Liver (tissue), 3 donors: ENCODE data around the gene CDH19.

ENCODE experiments used
- ATF3 ChIP-seq: IDR thresholded peaks from 2 replicates; pipeline ENCODE4 v1.6.1; 2016; ENCODE audit warnings: antibody characterized with exemption
- GABPA ChIP-seq, 2 donors: IDR thresholded peaks in 1 of 2; conservative IDR thresholded peaks in 1 of 2; 2 replicates each; pipeline ENCODE4 v1.6.1; 2016; ENCODE audit warnings: antibody characterized with exemption in 2 of 2, mild to moderate bottlenecking in 1 of 2, moderate library complexity in 1 of 2
- HNF4G ChIP-seq: IDR thresholded peaks from 2 replicates; pipeline ENCODE4 v1.6.1; 2016; ENCODE audit warnings: antibody characterized with exemption
- MAX ChIP-seq: IDR thresholded peaks from 2 replicates; pipeline ENCODE4 v1.6.1; 2016; ENCODE audit warnings: antibody characterized with exemption
- RAD21 ChIP-seq, 2 donors: IDR thresholded peaks; 2 replicates each; pipeline ENCODE4 v1.6.1; 2016; ENCODE audit warnings: antibody characterized with exemption in 2 of 2, mild to moderate bottlenecking in 2 of 2
- RXRA ChIP-seq, 2 donors: IDR thresholded peaks; 2 replicates each; pipeline ENCODE4 v1.6.1; 2017 to 2018; ENCODE audit warnings: antibody characterized with exemption in 2 of 2, mild to moderate bottlenecking in 1 of 2
- SP1 ChIP-seq: IDR thresholded peaks from 2 replicates; pipeline ENCODE4 v1.6.1; 2018; ENCODE audit warnings: antibody characterized with exemption, mild to moderate bottlenecking
- YY1 ChIP-seq: IDR thresholded peaks from 2 replicates; pipeline ENCODE4 v1.6.1; 2016; ENCODE audit warnings: antibody characterized with exemption, mild to moderate bottlenecking
- TF ChIP-seq, protein P1 (sequence below): IDR thresholded peaks from 2 replicates; pipeline ENCODE4 v1.6.1; 2016; ENCODE audit warnings: antibody characterized with exemption, mild to moderate bottlenecking
- TF ChIP-seq, protein P2 (sequence below): fragments of 150-350 bp; IDR thresholded peaks from 2 replicates; pipeline ENCODE4 v1.5.1; 2017; ENCODE audit warnings: improper control_type of control experiment, low read depth, low read length; ENCODE audit not compliant: missing input control
- TF ChIP-seq, protein P3 (sequence below): IDR thresholded peaks from 2 replicates; pipeline ENCODE4 v1.6.1; 2016; ENCODE audit warnings: antibody characterized with exemption
- donor health status: healthy.
- donor health status: healthy.

DNA sequence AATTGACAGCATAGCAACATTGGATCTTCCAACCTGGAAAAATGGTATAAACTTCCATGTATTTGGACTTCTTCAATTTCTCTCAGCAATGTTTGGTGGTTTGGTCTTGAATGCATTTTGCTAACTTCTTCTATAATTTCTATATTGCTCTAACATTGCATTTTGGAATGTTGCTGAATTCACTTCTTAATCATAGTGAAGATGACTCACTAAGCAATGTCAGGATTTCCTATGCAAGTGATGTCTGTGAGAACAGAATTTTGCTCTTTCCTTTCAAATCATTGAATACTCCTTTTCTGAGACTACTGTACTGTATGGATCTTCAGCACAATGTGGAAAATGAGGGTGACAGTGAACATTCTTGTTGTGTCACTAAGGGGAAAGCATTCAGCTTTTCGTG lies 28.9 kb upstream of the CDH19 start:
- no peak for TF ChIP-seq GABPA (IDR thresholded peaks at IDR 0.05 in 1 of 2, conservative IDR thresholded peaks at IDR 0.05 in 1 of 2)
- TF ChIP-seq, protein P1, sequence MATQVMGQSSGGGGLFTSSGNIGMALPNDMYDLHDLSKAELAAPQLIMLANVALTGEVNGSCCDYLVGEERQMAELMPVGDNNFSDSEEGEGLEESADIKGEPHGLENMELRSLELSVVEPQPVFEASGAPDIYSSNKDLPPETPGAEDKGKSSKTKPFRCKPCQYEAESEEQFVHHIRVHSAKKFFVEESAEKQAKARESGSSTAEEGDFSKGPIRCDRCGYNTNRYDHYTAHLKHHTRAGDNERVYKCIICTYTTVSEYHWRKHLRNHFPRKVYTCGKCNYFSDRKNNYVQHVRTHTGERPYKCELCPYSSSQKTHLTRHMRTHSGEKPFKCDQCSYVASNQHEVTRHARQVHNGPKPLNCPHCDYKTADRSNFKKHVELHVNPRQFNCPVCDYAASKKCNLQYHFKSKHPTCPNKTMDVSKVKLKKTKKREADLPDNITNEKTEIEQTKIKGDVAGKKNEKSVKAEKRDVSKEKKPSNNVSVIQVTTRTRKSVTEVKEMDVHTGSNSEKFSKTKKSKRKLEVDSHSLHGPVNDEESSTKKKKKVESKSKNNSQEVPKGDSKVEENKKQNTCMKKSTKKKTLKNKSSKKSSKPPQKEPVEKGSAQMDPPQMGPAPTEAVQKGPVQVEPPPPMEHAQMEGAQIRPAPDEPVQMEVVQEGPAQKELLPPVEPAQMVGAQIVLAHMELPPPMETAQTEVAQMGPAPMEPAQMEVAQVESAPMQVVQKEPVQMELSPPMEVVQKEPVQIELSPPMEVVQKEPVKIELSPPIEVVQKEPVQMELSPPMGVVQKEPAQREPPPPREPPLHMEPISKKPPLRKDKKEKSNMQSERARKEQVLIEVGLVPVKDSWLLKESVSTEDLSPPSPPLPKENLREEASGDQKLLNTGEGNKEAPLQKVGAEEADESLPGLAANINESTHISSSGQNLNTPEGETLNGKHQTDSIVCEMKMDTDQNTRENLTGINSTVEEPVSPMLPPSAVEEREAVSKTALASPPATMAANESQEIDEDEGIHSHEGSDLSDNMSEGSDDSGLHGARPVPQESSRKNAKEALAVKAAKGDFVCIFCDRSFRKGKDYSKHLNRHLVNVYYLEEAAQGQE, result no peak
- TF ChIP-seq, protein P2, sequence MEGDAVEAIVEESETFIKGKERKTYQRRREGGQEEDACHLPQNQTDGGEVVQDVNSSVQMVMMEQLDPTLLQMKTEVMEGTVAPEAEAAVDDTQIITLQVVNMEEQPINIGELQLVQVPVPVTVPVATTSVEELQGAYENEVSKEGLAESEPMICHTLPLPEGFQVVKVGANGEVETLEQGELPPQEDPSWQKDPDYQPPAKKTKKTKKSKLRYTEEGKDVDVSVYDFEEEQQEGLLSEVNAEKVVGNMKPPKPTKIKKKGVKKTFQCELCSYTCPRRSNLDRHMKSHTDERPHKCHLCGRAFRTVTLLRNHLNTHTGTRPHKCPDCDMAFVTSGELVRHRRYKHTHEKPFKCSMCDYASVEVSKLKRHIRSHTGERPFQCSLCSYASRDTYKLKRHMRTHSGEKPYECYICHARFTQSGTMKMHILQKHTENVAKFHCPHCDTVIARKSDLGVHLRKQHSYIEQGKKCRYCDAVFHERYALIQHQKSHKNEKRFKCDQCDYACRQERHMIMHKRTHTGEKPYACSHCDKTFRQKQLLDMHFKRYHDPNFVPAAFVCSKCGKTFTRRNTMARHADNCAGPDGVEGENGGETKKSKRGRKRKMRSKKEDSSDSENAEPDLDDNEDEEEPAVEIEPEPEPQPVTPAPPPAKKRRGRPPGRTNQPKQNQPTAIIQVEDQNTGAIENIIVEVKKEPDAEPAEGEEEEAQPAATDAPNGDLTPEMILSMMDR, result no peak
- TF ChIP-seq HNF4G, result no peak
- TF ChIP-seq MAX, result no peak
- TF ChIP-seq RXRA (IDR thresholded peaks at IDR 0.05), result no peak
- TF ChIP-seq RAD21 (IDR thresholded peaks at IDR 0.05), result no peak
- no peak for TF ChIP-seq ATF3
- TF ChIP-seq YY1, result no peak
- TF ChIP-seq, protein P3, sequence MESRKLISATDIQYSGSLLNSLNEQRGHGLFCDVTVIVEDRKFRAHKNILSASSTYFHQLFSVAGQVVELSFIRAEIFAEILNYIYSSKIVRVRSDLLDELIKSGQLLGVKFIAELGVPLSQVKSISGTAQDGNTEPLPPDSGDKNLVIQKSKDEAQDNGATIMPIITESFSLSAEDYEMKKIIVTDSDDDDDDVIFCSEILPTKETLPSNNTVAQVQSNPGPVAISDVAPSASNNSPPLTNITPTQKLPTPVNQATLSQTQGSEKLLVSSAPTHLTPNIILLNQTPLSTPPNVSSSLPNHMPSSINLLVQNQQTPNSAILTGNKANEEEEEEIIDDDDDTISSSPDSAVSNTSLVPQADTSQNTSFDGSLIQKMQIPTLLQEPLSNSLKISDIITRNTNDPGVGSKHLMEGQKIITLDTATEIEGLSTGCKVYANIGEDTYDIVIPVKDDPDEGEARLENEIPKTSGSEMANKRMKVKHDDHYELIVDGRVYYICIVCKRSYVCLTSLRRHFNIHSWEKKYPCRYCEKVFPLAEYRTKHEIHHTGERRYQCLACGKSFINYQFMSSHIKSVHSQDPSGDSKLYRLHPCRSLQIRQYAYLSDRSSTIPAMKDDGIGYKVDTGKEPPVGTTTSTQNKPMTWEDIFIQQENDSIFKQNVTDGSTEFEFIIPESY, result no peak
- no peak for TF ChIP-seq SP1
